RWPE1 (cell line): Measurements from ENCODE around the gene TAF1D.

ENCODE experiments used
- CTCF ChIA-PET: fragments of 350-600 bp; sonication (Branson Sonifier 250); formaldehyde crosslinking; extraction: SDS; loops from one replicate; lab custom pipeline; 2021; lab: Yijun Ruan, JAX
- POLR2A ChIA-PET: fragments of 400-600 bp; formaldehyde crosslinking; extraction: SDS; loops from one replicate; lab custom pipeline; 2020; ENCODE audit warnings: antibody characterized with exemption; ENCODE audit not compliant: low non-redundant PET; lab: Yijun Ruan, JAX
- DNase-seq: peaks from one replicate; pipeline ENCODE4 v3.0.0; 2012; ENCODE audit warnings: low spot score
- H3K27ac ChIP-seq: fragments of 450-650 bp; 2 replicates; pipeline ENCODE4 v1.5.1; 2017
- CTCF ChIP-seq: fragments of 450-650 bp; conservative IDR thresholded peaks from 2 replicates; pipeline ENCODE4 v1.5.1; 2017; ENCODE audit warnings: low read depth, mild to moderate bottlenecking

TAF1D gene

GRCh38 chr11:93735627-93736026, 5.7 kb downstream of the TAF1D start:
- TF ChIP-seq CTCF: no peak
- H3K27ac ChIP-seq: peak overlapping the region; percentile 35; the same call in 1 of the 2 replicates
- POLR2A ChIA-PET: interaction anchor here (0.5 kb wide), 1 partner anchor 9 kb away, joined by 3 read pairs; no protein-coding TSS in a partner anchor
- CTCF ChIA-PET: no interaction called here
- DNase-seq: no peak

- ChIA-PET CTCF (no interaction called here), POLR2A (no interaction called here)
- H3K27ac ChIP-seq: no peak overlapping the region
- TF ChIP-seq CTCF: no peak
- DNase-seq: no peak
Measured at GRCh38 chr11:93734427-93735222, 6.7 kb downstream of the TAF1D start.

GRCh38 chr11:93733474-93733873, 7.8 kb downstream of the TAF1D start:
- POLR2A ChIA-PET: no interaction called here
- no peak for DNase-seq
- CTCF ChIA-PET: no interaction called here
- TF ChIP-seq CTCF: no peak
- H3K27ac ChIP-seq: no peak overlapping the region

GRCh38 chr11:93732237-93732892, 8.9 kb downstream of the TAF1D start:
- no peak for TF ChIP-seq CTCF
- CTCF ChIA-PET: no interaction called here
- POLR2A ChIA-PET: no interaction called here
- DNase-seq: no peak
- H3K27ac ChIP-seq: no peak overlapping the region

- no peak for TF ChIP-seq CTCF
- ChIA-PET POLR2A (no interaction called here), CTCF (interaction anchor here (0.5 to 1.2 kb wide), 3 partner anchors 55 to 962 kb away, joined by 3 read pairs; no protein-coding TSS in a partner anchor)
- H3K27ac ChIP-seq: no peak overlapping the region
- DNase-seq: no peak
Measured at GRCh38 chr11:93730108-93731107, 10.9 kb downstream of the TAF1D start.
